Natural killer cell treated with Interleukin-12 subunit alpha and Interleukin-12 subunit beta and Interleukin-15 and Interleukin-18, amount 100 ng/mL, for 72 hours (primary cell): ENCODE data around the gene ACAA1. TPM values are rescaled to one million over a fixed set of nuclear protein-coding genes. Genes with fewer than 3 reads are reported as not detected.
A peak's percentile ranks its signal among the peaks of the same experiment; 100 is the strongest.

Experiments used
- ATAC-seq, 2 donors: fragments of 150-1000 bp; cut with Tn5 transposase in 1 of 2; sonication (Bioruptor Pico), chemical (Tn5 transposase) in 1 of 2; 2 replicates each; pipeline ENCODE4 v1.10.0; 2021
- DNase-seq: peaks from one replicate; pipeline ENCODE4 v3.0.0; 2022; ENCODE audit warnings: low spot score
- H3K27ac Mint-ChIP-seq, 2 donors: 1 replicate in 1 of 2; 2 replicates in 1 of 2; pipeline ENCODE4 v1.8.0; 2022; ENCODE audit warnings: mixed read lengths in 2 of 2, mild to moderate bottlenecking in 1 of 2, moderate library complexity in 1 of 2
- H3K27me3 Mint-ChIP-seq, 2 donors: 1 replicate in 1 of 2; 2 replicates in 1 of 2; pipeline ENCODE4 v1.8.0; 2022; ENCODE audit warnings: mixed read lengths in 2 of 2
- H3K36me3 Mint-ChIP-seq: one replicate; pipeline ENCODE4 v1.8.0; 2022; ENCODE audit warnings: mixed read lengths
- H3K4me1 Mint-ChIP-seq, 2 donors: 1 replicate in 1 of 2; 2 replicates in 1 of 2; pipeline ENCODE4 v1.8.0; 2022; ENCODE audit warnings: low read depth in 2 of 2, mixed read lengths in 2 of 2, mild to moderate bottlenecking in 1 of 2
- H3K4me3 Mint-ChIP-seq: one replicate; pipeline ENCODE4 v1.8.0; 2022; ENCODE audit warnings: mixed read lengths
- H3K9me3 Mint-ChIP-seq: 2 replicates; pipeline ENCODE4 v1.8.0; 2022; ENCODE audit warnings: mixed read lengths
- total RNA-seq, 2 donors: library from RNA; stranded (reverse); gene quantifications; one replicate each; pipeline ENCODE4 v1.2.3, GENCODE V29; 2022

The ACAA1 gene
- total RNA-seq, 2 donors from 2014 or later: 78.6 to 88.2 TPM

DNA sequence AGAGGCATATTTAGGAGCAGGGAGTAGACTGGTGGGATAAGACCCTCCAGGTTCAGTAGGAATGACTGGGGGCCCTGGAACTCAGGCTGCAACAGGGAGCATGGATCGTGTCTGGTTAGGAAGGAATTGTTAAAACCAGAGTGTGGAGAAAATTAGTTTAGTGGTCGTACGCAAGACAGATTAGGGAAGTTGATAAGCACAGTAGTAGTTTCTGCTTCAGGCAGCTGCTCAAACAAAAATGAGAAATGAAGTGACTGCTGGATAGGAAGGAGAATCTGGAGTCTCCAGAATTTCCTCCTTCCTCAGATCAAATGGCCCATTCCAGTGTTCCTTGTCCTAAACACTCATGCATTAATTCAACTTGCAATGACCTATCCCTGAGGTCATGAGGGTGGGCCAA is 12.8 kb upstream of the ACAA1 start:
- DNase-seq (no peak), ATAC-seq (no peak)
- Mint-ChIP-seq H3K27ac (peak overlapping the region in 1 of 2 donors; percentile 5), H3K36me3 (peaks cover 12% of the 10 kb centered on the region), H3K9me3 (peaks cover 6% of the 10 kb centered on the region), H3K27me3 (no peaks in the 10 kb centered on the region), H3K4me1 (peaks cover 34 to 37% of the 10 kb centered on the region in 2 donors), H3K4me3 (no peak overlapping the region)

DNA sequence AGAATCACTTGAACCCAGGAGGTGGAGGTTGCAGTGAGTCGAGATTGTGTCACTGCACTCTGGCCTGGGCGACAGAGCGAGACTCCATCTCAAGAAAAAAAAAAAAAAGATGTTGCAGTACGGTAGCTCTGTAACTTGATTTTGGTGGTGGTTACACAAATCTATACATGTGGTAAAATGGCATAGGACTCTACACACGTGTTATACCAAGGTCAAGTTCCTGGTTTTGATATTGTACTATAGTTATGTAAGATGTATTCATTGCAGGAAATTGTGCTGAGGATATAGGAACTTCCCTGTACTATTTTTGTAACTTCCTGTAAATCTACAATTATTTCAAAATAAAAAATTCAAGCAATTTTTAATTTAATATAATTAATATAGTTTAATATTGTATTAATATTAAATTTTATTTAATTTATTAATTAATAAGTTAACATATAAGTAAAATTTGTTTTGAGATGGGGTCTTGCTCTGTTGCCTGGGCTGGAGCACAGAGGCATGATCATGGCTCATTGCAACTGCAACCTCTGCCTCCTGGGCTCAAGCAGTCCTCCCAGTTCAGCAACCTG is 11.5 kb upstream of the ACAA1 start:
- peak in 1 of 2 donors; percentile 14 for ATAC-seq
- Mint-ChIP-seq H3K36me3 (peaks cover 12% of the 10 kb centered on the region), H3K27me3 (no peaks in the 10 kb centered on the region), H3K4me3 (no peak overlapping the region), H3K27ac (no peak overlapping the region), H3K4me1 (peaks cover 21 to 24% of the 10 kb centered on the region in 2 donors), H3K9me3 (peaks cover 6% of the 10 kb centered on the region)
- no peak for DNase-seq

DNA sequence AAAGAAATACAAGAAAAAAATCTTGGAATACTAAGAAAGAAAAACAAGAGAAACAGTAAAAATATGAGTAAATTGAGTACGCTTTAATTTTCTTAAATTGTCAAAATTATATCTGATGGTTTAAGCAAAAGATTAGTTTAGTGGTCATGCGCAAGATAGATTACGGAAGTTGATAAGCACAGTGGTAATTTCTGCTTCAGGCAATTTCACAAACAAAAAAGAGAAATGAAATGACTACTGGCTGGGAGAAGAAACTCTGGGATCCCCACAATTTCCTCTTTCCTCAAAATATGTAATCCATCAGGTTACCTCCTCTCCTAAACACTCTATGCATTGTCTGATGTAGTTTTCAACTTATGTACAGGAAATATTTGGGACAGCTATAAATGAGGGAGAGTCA is 10.5 kb upstream of the ACAA1 start:
- Mint-ChIP-seq H3K27me3 (no peaks in the 10 kb centered on the region), H3K36me3 (peaks cover 12% of the 10 kb centered on the region), H3K27ac (no peak overlapping the region), H3K4me3 (no peak overlapping the region), H3K4me1 (peaks cover 15% of the 10 kb centered on the region in 2 donors), H3K9me3 (peaks cover 6% of the 10 kb centered on the region)
- DNase-seq: no peak
- no peak for ATAC-seq

DNA sequence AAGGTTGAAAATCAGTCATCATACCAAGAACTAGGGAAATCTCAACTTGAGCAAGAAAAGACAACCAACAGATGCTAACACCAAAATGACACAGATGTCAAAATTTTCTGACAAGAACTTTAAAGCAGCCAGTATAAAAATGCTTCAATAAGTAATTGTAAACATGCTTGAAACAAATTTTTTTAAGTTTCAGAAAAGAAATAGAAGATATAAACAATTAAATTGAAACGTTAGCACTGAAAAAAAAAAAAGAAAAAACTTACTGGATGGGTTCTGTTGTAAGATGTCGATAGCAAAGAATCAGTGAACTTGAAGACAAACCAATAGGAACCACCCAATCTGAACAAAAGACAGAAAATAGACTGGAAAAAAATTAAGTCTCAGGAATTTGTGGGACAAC is 9.6 kb upstream of the ACAA1 start:
- H3K27me3 Mint-ChIP-seq: no peaks in the 10 kb centered on the region
- H3K27ac Mint-ChIP-seq: no peak overlapping the region
- H3K9me3 Mint-ChIP-seq: peaks cover 6% of the 10 kb centered on the region
- no peak for DNase-seq
- ATAC-seq: no peak
- peaks cover 18% of the 10 kb centered on the region for H3K36me3 Mint-ChIP-seq
- peaks cover 8 to 13% of the 10 kb centered on the region in 2 donors for H3K4me1 Mint-ChIP-seq
- H3K4me3 Mint-ChIP-seq: no peak overlapping the region

DNA sequence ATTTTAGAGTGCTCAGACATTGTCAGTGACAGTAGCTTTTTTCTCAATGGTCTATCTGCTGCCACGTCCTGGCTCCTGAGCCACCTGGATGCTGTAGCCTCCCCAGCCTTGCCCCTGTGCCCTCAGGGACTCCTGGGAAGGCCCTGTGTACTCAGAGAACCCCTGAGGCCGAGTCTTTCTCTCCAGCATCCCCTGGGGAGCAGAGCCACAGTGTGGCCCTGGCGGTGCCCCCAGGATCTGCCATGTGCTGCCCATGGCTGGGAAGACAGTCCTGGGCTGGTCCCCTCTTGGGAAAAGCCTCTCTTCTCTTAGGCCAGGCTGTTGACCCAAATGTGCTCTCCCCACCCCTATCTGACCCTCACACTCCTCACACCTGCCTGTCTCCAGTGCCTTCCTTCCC is 6.6 kb upstream of the ACAA1 start:
- H3K27ac Mint-ChIP-seq: no peak overlapping the region
- H3K27me3 Mint-ChIP-seq: no peaks in the 10 kb centered on the region
- ATAC-seq: no peak
- peaks cover 17 to 20% of the 10 kb centered on the region in 2 donors for H3K4me1 Mint-ChIP-seq
- H3K4me3 Mint-ChIP-seq: no peak overlapping the region
- DNase-seq: no peak
- H3K36me3 Mint-ChIP-seq: peaks cover 18% of the 10 kb centered on the region
- peaks cover 6% of the 10 kb centered on the region for H3K9me3 Mint-ChIP-seq

DNA sequence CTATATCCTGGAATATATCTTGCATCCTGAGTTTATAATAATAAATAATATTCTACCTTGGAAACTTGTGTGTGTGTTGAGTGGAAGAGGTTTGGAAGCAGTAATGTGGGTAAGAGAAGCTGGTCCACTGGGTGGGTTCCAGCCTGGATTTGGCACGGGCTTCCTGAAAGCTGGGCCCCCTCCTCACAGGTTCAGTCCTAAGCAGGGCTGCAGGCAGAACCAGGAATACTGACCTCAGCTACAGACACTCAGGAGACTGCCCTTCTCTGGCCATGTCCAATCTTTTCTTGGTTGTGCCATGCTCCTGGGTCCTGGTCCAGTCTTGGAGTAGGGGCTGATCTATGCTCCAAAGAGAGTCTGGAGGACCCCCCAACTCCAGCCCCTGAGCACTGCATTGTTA is 6.0 kb upstream of the ACAA1 start:
- Mint-ChIP-seq H3K4me1 (peaks cover 23 to 25% of the 10 kb centered on the region in 2 donors), H3K27ac (no peak overlapping the region), H3K4me3 (no peak overlapping the region), H3K27me3 (no peaks in the 10 kb centered on the region), H3K9me3 (peaks cover 6% of the 10 kb centered on the region), H3K36me3 (peaks cover 18% of the 10 kb centered on the region)
- no peak for ATAC-seq
- no peak for DNase-seq

DNA sequence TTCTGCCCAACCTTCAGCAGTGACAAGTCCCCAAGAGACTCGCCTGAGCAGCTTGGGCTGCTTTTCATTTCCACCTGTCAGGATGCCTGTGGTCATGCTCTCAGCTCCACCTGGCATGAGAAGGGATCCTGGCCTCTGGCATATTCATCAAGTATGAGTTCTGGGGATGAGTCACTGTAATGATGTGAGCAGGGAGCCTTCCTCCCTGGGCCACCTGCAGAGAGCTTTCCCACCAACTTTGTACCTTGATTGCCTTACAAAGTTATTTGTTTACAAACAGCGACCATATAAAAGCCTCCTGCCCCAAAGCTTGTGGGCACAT is 5.0 kb upstream of the ACAA1 start:
- Mint-ChIP-seq H3K27me3 (no peaks in the 10 kb centered on the region), H3K4me3 (no peak overlapping the region), H3K4me1 (peaks cover 33% of the 10 kb centered on the region in 2 donors), H3K27ac (peak overlapping the region in 1 of 2 donors; percentile 51), H3K36me3 (peaks cover 14% of the 10 kb centered on the region), H3K9me3 (peaks cover 6% of the 10 kb centered on the region)
- no peak for ATAC-seq
- DNase-seq: no peak

DNA sequence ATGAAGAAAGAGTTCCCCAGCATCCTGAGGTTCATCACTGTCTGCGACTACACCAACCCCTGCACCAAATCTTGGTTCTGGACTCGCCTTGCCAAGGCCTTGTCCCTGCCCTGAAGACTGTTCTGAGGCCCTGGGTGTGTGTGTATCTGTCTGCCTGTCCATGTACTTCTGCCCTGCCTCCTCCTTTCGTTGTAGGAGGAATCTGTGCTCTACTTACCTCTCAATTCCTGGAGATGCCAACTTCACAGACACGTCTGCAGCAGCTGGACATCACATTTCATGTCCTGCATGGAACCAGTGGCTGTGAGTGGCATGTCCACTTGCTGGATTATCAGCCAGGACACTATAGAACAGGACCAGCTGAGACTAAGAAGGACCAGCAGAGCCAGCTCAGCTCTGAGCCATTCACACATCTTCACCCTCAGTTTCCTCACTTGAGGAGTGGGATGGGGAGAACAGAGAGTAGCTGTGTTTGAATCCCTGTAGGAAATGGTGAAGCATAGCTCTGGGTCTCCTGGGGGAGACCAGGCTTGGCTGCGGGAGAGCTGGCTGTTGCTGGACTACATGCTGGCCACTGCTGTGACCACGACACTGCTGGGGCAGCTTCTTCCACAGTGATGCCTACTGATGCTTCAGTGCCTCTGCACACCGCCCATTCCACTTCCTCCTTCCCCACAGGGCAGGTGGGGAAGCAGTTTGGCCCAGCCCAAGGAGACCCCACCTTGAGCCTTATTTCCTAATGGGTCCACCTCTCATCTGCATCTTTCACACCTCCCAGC is 4.4 kb upstream of the ACAA1 start:
- Mint-ChIP-seq H3K9me3 (peaks cover 3% of the 10 kb centered on the region), H3K27me3 (no peaks in the 10 kb centered on the region), H3K4me3 (peak overlapping the region; percentile 99), H3K4me1 (peaks cover 33 to 35% of the 10 kb centered on the region in 2 donors), H3K36me3 (peaks cover 8% of the 10 kb centered on the region), H3K27ac (peak overlapping the region in 1 of 2 donors; percentile 51)
- DNase-seq (no peak), ATAC-seq (no peak)

DNA sequence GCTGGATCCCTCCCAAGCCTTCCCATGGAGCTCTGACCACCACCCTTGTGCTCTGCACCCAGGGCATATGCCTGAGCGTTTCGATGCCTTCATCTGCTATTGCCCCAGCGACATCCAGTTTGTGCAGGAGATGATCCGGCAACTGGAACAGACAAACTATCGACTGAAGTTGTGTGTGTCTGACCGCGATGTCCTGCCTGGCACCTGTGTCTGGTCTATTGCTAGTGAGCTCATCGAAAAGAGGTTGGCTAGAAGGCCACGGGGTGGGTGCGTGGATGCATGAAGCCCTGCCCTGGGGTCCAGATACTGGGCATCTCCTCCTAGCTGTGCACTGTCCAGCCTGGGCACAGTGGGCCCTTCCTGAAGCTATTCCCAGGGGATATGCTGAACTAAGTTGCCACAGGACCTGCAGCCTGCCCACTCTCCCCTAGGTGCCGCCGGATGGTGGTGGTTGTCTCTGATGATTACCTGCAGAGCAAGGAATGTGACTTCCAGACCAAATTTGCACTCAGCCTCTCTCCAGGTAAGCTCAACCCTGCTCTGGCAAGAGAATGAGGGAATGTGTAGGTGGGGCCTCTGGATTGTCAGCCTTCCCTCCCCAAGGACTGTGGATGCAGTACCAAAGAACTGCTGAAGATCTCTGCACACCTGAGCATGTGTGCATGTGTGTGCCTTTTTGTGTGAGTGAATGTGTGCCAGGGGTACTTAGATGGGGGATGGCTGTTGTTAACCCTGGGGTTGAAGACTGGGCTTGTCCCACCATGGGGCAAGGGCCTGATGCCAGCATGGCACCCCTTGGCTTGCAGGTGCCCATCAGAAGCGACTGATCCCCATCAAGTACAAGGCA is 3.6 kb upstream of the ACAA1 start:
- peak overlapping the region in 1 of 2 donors; percentile 97 for H3K27ac Mint-ChIP-seq
- no peak for ATAC-seq
- H3K27me3 Mint-ChIP-seq: no peaks in the 10 kb centered on the region
- peak overlapping the region; percentile 99 for H3K4me3 Mint-ChIP-seq
- DNase-seq: no peak
- no peaks in the 10 kb centered on the region for H3K9me3 Mint-ChIP-seq
- H3K4me1 Mint-ChIP-seq: peaks cover 41 to 43% of the 10 kb centered on the region in 2 donors
- H3K36me3 Mint-ChIP-seq: peaks cover 6% of the 10 kb centered on the region

DNA sequence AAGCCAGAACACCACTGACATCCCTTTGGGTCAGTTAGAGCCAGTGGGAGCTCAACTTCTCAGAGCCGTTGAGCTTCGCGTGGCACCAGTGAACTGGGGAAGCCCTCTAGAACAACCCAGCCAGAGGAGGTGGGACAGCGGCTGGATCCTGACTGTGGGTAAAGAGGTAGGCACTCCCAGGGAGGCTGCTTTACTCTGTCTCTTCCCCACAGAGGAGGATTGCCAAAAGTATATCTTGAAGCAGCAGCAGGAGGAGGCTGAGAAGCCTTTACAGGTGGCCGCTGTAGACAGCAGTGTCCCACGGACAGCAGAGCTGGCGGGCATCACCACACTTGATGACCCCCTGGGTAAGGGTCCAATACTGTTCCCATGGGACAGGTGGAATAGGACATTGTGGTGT is 2.7 kb upstream of the ACAA1 start:
- Mint-ChIP-seq H3K4me3 (peak overlapping the region; percentile 99), H3K27me3 (no peaks in the 10 kb centered on the region), H3K27ac (peak overlapping the region; percentile 96 to 97), H3K9me3 (no peaks in the 10 kb centered on the region), H3K4me1 (peaks cover 48 to 50% of the 10 kb centered on the region in 2 donors), H3K36me3 (peaks cover 6% of the 10 kb centered on the region)
- no peak for ATAC-seq
- no peak for DNase-seq

DNA sequence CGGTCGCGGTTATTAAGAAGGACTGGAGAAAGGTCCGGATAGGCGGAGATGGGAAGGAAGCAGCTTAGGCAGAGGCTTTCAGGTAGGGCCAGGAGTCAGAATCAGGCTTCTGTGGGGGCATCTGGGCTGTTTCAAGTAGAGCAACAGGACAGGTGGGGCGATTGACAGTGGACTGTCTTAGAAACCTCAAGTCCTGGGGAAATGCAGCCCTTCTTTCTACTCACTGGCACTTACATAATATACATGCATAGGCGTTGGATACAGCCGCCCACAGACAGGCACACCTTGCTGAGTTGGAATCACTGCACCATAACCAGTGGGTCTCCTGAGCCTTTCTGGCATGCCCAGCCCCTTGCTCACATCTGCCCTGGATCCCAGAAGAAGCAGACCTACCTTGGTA is 2.3 kb upstream of the ACAA1 start:
- peaks cover 9% of the 10 kb centered on the region for H3K36me3 Mint-ChIP-seq
- peaks cover 50 to 54% of the 10 kb centered on the region in 2 donors for H3K4me1 Mint-ChIP-seq
- H3K27ac Mint-ChIP-seq: peak overlapping the region; percentile 96 to 97
- DNase-seq (no peak), ATAC-seq (no peak)
- peak overlapping the region; percentile 99 for H3K4me3 Mint-ChIP-seq
- no peaks in the 10 kb centered on the region for H3K9me3 Mint-ChIP-seq
- no peaks in the 10 kb centered on the region for H3K27me3 Mint-ChIP-seq

DNA sequence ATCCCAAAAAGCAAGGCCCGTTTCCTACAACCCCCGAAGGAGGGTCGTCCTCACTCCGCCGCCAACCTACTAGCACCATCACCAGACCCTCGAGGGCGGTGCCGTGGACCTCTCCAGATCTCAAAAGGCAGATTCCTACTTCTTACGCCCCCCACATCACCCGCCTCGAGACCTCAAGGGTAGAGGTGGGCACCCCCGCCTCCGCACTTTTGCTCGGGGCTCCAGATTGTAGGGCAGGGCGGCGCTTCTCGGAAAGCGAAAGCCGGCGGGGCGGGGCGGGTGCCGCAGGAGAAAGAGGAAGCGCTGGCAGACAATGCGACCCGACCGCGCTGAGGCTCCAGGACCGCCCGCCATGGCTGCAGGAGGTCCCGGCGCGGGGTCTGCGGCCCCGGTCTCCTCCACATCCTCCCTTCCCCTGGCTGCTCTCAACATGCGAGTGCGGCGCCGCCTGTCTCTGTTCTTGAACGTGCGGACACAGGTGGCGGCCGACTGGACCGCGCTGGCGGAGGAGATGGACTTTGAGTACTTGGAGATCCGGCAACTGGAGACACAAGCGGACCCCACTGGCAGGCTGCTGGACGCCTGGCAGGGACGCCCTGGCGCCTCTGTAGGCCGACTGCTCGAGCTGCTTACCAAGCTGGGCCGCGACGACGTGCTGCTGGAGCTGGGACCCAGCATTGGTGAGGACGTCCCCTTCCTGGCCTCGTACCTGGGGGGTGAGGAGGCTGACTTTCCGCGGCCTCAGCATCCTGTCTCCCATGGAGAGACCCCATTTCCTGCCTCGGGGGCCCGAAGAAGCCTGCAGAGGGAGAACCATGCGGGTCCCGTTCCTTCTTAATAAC is 1.6 kb upstream of the ACAA1 start, which contains the start of gene MYD88:
MYD88 (plus strand) TSS at position 313 of the 842 bp plus-strand sequence; CDS start at position 353, 40 bp downstream.
- Mint-ChIP-seq H3K27ac (peak within 1 kb of the TSS; percentile 96 to 97), H3K36me3 (peaks cover 11% of the 10 kb centered on the region), H3K4me3 (peak within 1 kb of the TSS; percentile 99), H3K9me3 (no peaks in the 10 kb centered on the region), H3K4me1 (peaks cover 52 to 56% of the 10 kb centered on the region in 2 donors), H3K27me3 (no peaks in the 10 kb centered on the region)
- ATAC-seq (peak; percentile 62 to 69), DNase-seq (peak; percentile 89)
